ENCODE results near the gene ASL.
"Not testable (repeated sequence)": the region's sequence is repeated elsewhere in the genome, so short reads cannot be mapped to it uniquely, and the experiment has no call there.

The ASL gene

GRCh38 chr7:66076462-66077329 is 1.1 kb downstream of the ASL start:
- DNase-seq = no peak

GRCh38 chr7:66078067-66078466 is 2.4 kb downstream of the ASL start:
- DNase-seq = no peak

- no peak for DNase-seq
Measured at GRCh38 chr7:66082083-66082482, 6.5 kb downstream of the ASL start.

- no peak for DNase-seq
Measured at GRCh38 chr7:66082886-66083415, 7.3 kb downstream of the ASL start.

- DNase-seq = no peak
Measured at GRCh38 chr7:66083677-66084076, 8.1 kb downstream of the ASL start.

GRCh38 chr7:66088861-66089838 is 13.5 kb downstream of the ASL start:
- DNase-seq = no peak

GRCh38 chr7:66092654-66093053 is 17.0 kb downstream of the ASL start:
- DNase-seq = no peak

GRCh38 chr7:66095010-66095409 is 19.4 kb downstream of the ASL start:
- no peak for DNase-seq

GRCh38 chr7:66099232-66099550 is 23.6 kb downstream of the ASL start:
- no peak for DNase-seq

GRCh38 chr7:66099551-66100407 is 24.2 kb downstream of the ASL start:
- peak; percentile 17 for DNase-seq

- no peak for DNase-seq
Measured at GRCh38 chr7:66100408-66101050, 24.9 kb downstream of the ASL start.

GRCh38 chr7:66102168-66102567 is 26.5 kb downstream of the ASL start:
- not testable (repeated sequence) for DNase-seq

GRCh38 chr7:66103994-66104393 is 28.4 kb downstream of the ASL start:
- DNase-seq = not testable (repeated sequence)

- DNase-seq = no peak
Measured at GRCh38 chr7:66105263-66105748, 29.7 kb downstream of the ASL start.

- not testable (repeated sequence) for DNase-seq
Measured at GRCh38 chr7:66108410-66108809, 32.8 kb downstream of the ASL start.

- no peak for DNase-seq
Measured at GRCh38 chr7:66110856-66111255, 35.2 kb downstream of the ASL start.

GRCh38 chr7:66114743-66115649 is 39.4 kb downstream of the ASL start, which contains the start of gene CRCP:
CRCP (plus strand) TSS chr7:66114847; CDS start chr7:66114963, 116 bp downstream.
- peak; percentile 80 for DNase-seq

GRCh38 chr7:66116680-66117420 is 41.2 kb downstream of the ASL start:
- DNase-seq = not testable (repeated sequence)

- DNase-seq = no peak
Measured at GRCh38 chr7:66118603-66119002, 43.0 kb downstream of the ASL start.

Data from stimulated activated CD4-positive, alpha-beta T cell treated with anti-CD3 and anti-CD28 coated beads, Interleukin-12 subunit alpha, Interleukin-12 subunit beta, amount 100 ng/mL, for 4 hours (primary cell).